Stromal cell of bone marrow (primary cell): Measurements from ENCODE around the gene ATP5F1D.

Experiments used
- DNase-seq: peaks from one replicate; pipeline ENCODE4 v3.0.0-alpha.2; 2012; ENCODE audit warnings: low read depth

Gene ATP5F1D

GRCh38 chr19:1283207-1283916 is 41.8 kb downstream of the ATP5F1D start:
- no peak for DNase-seq

- DNase-seq = no peak
Measured at GRCh38 chr19:1283917-1284292, 42.4 kb downstream of the ATP5F1D start.

GRCh38 chr19:1284293-1284978 is 42.9 kb downstream of the ATP5F1D start:
- no peak for DNase-seq

GRCh38 chr19:1284979-1285736 is 43.6 kb downstream of the ATP5F1D start:
- DNase-seq = no peak

GRCh38 chr19:1285737-1286360 is 44.3 kb downstream of the ATP5F1D start, which contains the start of gene EFNA2:
TSS of gene EFNA2 (plus strand) at chr19:1285873. CDS start at chr19:1286169, 296 bp downstream.
- DNase-seq = no peak

GRCh38 chr19:1286487-1287353 is 45.2 kb downstream of the ATP5F1D start:
- no peak for DNase-seq

GRCh38 chr19:1287354-1288225 is 46.0 kb downstream of the ATP5F1D start:
- DNase-seq = no peak

GRCh38 chr19:1288226-1288612 is 46.7 kb downstream of the ATP5F1D start:
- DNase-seq = no peak

- no peak for DNase-seq
Measured at GRCh38 chr19:1288833-1289685, 47.5 kb downstream of the ATP5F1D start.

GRCh38 chr19:1289686-1290025 is 48.1 kb downstream of the ATP5F1D start:
- DNase-seq = no peak

GRCh38 chr19:1290196-1290702 is 48.7 kb downstream of the ATP5F1D start:
- no peak for DNase-seq

- DNase-seq = no peak
Measured at GRCh38 chr19:1290703-1291651, 49.4 kb downstream of the ATP5F1D start.

- DNase-seq = no peak
Measured at GRCh38 chr19:1291761-1292418, 50.3 kb downstream of the ATP5F1D start.

GRCh38 chr19:1292419-1293151 is 51.0 kb downstream of the ATP5F1D start:
- DNase-seq = no peak

GRCh38 chr19:1293782-1294604 is 52.4 kb downstream of the ATP5F1D start:
- DNase-seq = no peak
